SK-N-SH (cell line): ENCODE results near the gene ONECUT1. TPM values are rescaled to one million over a fixed set of nuclear protein-coding genes. Genes with fewer than 3 reads are reported as not detected.
A peak's percentile ranks its signal among the peaks of the same experiment; 100 is the strongest.

Source experiments
- CTCF ChIA-PET: fragments of 300-600, 350-600 bp; formaldehyde crosslinking; extraction: SDS; loops from one replicate; lab custom pipeline; 2021; lab: Yijun Ruan, JAX
- POLR2A ChIA-PET: fragments of 350-600 bp; sonication (Branson Sonifier 250); formaldehyde crosslinking; extraction: SDS; loops from one replicate; lab custom pipeline; 2020; ENCODE audit warnings: antibody characterized with exemption, inconsistent platforms; lab: Yijun Ruan, JAX
- DNase-seq: peaks from one replicate; pipeline ENCODE4 v3.0.0; 2012
- H2AFZ ChIP-seq: fragments of 200-600 bp; sonication (generic); 2 replicates; pipeline ENCODE4 v1.8.1; 2016; ENCODE audit warnings: antibody characterized with exemption, mild to moderate bottlenecking, low read depth
- H3F3A ChIP-seq: fragments of 200-600 bp; sonication (generic); replicated peaks from 2 replicates; pipeline ENCODE3; 2016; ENCODE audit warnings: antibody characterized with exemption, mild to moderate bottlenecking; ENCODE audit not compliant: insufficient read depth
- H3K27ac ChIP-seq, 2 experiments: fragments of 200-500 bp in 1 of 2; fragments of 200-600 bp in 1 of 2; sonication (Bioruptor generic) in 1 of 2; sonication (generic), shearing (Covaris generic) in 1 of 2; 2 replicates each; pipeline versions ENCODE4 v1.5.1 to v1.6.1; 2014 to 2016; ENCODE audit warnings: low read depth in 2 of 2, inconsistent platforms in 1 of 2, low read length in 1 of 2, mild to moderate bottlenecking in 1 of 2, mixed read lengths in 1 of 2
- H3K27me3 ChIP-seq: fragments of 200-600 bp; sonication (generic), shearing (Covaris generic); 2 replicates; pipeline ENCODE4 v1.6.1; 2016; ENCODE audit warnings: mixed run types; ENCODE audit not compliant: insufficient read depth
- H3K36me3 ChIP-seq, 2 experiments: fragments of 200-500 bp in 1 of 2; fragments of 200-600 bp in 1 of 2; sonication (Bioruptor generic) in 1 of 2; sonication (generic) in 1 of 2; replicated peaks in 1 of 2; 2 replicates each; pipeline versions ENCODE3 to v1.5.1; 2014 to 2016; ENCODE audit warnings: low read length in 1 of 2, mild to moderate bottlenecking in 1 of 2; ENCODE audit not compliant: insufficient read depth in 2 of 2, control insufficient read depth in 1 of 2
- H3K4me1 ChIP-seq, 2 experiments: fragments of 200-500 bp in 1 of 2; fragments of 200-600 bp in 1 of 2; sonication (Bioruptor generic) in 1 of 2; sonication (generic), shearing (Covaris generic) in 1 of 2; 2 replicates each; pipeline versions ENCODE4 v1.5.1 to v1.6.1; 2014 to 2016; ENCODE audit warnings: low read depth in 1 of 2, low read length in 1 of 2, mixed run types in 1 of 2; ENCODE audit not compliant: insufficient read depth in 2 of 2, control insufficient read depth in 1 of 2
- H3K4me2 ChIP-seq: fragments of 200-600 bp; sonication (generic), shearing (Covaris generic); 2 replicates; pipeline ENCODE4 v1.6.1; 2017; ENCODE audit warnings: mixed run types
- H3K4me3 ChIP-seq, 2 experiments: fragments of 200-500 bp in 1 of 2; fragments of 200-600 bp in 1 of 2; sonication (Bioruptor generic) in 1 of 2; sonication (generic), shearing (Covaris generic) in 1 of 2; 2 replicates each; pipeline versions ENCODE4 v1.5.1 to v1.8.1; 2014 to 2016; ENCODE audit warnings: low read depth in 2 of 2, inconsistent platforms in 1 of 2, low read length in 1 of 2, mild to moderate bottlenecking in 1 of 2, mixed read lengths in 1 of 2, moderate library complexity in 1 of 2
- H3K79me2 ChIP-seq: fragments of 200-600 bp; sonication (generic); 2 replicates; pipeline ENCODE4 v1.8.1; 2017; ENCODE audit warnings: mild to moderate bottlenecking; ENCODE audit not compliant: insufficient read depth
- H3K9ac ChIP-seq: fragments of 200-600 bp; sonication (generic); 2 replicates; pipeline ENCODE4 v1.6.1; 2017; ENCODE audit warnings: mixed run types
- H3K9me2 ChIP-seq: fragments of 200-600 bp; sonication (generic); 2 replicates; pipeline ENCODE4 v1.6.1; 2017; ENCODE audit warnings: mixed run types
- H3K9me3 ChIP-seq: fragments of 200-600 bp; sonication (generic); 2 replicates; pipeline ENCODE4 v1.6.1; 2017; ENCODE audit warnings: mixed run types, mild to moderate bottlenecking, moderate library complexity
- H4K20me1 ChIP-seq: fragments of 200-600 bp; sonication (generic); 2 replicates; pipeline ENCODE4 v1.6.1; 2017; ENCODE audit warnings: mild to moderate bottlenecking, mixed run types; ENCODE audit not compliant: insufficient read depth
- CTCF ChIP-seq: fragments of 200-600 bp; sonication (generic); IDR thresholded peaks from 2 replicates; pipeline ENCODE4 v1.6.1; 2017; ENCODE audit warnings: antibody characterized with exemption, mild to moderate bottlenecking, moderate library complexity
- EP300 ChIP-seq, 2 experiments: IDR thresholded peaks; 2 replicates each; pipeline versions ENCODE4 v1.4.0 to v1.6.1; 2012; ENCODE audit warnings: borderline replicate concordance in 1 of 2, low read depth in 1 of 2, low read length in 1 of 2
- EZH2phosphoT487 ChIP-seq: fragments of 200-600 bp; sonication (generic); IDR thresholded peaks from 2 replicates; pipeline ENCODE4 v1.6.1; 2017; ENCODE audit warnings: low read depth, mixed run types, mild to moderate bottlenecking, antibody characterized with exemption, moderate library complexity, borderline replicate concordance
- FOXJ3 ChIP-seq: sonication (generic); formaldehyde crosslinking; IDR thresholded peaks from 2 replicates; pipeline ENCODE4 v1.5.1; 2020; ENCODE audit warnings: mild to moderate bottlenecking, missing genetic modification reagents
- GABPA ChIP-seq: IDR thresholded peaks from 2 replicates; pipeline ENCODE4 v1.4.0; 2012; ENCODE audit warnings: low read depth, mild to moderate bottlenecking
- GATA2 ChIP-seq: sonication (generic); formaldehyde crosslinking; IDR thresholded peaks from 2 replicates; pipeline ENCODE4 v1.5.0; 2020; ENCODE audit warnings: mild to moderate bottlenecking, missing genetic modification reagents
- NFIC ChIP-seq: IDR thresholded peaks from 2 replicates; pipeline ENCODE4 v1.4.0; 2012; ENCODE audit warnings: borderline replicate concordance
- RXRA ChIP-seq: IDR thresholded peaks from 2 replicates; pipeline ENCODE4 v1.4.0; 2012; ENCODE audit warnings: low read depth, mild to moderate bottlenecking, borderline replicate concordance
- ZBTB33 ChIP-seq: IDR thresholded peaks from 2 replicates; pipeline ENCODE4 v1.4.0; 2012; ENCODE audit warnings: low read depth, borderline replicate concordance
- WGBS: methylation state at CpG from one replicate; pipeline ENCODE4 v1.1.6; 2017; ENCODE audit warnings: low lambda C conversion rate; 5-methylcytosine and 5-hydroxymethylcytosine counted together
- polyA plus RNA-seq, 3 experiments: library from polyadenylated mRNA; depleted of rRNA; stranded (reverse); fragments of >200 nt; gene quantifications; 2 replicates each; pipeline ENCODE4 v1.2.3, GENCODE V29; 2012
- TF ChIP-seq, protein P1 (sequence below): IDR thresholded peaks from 2 replicates; pipeline ENCODE4 v1.4.0; 2012; ENCODE audit warnings: low read depth, borderline replicate concordance

The ONECUT1 gene
- polyA plus RNA-seq, 1 of the 3 experiments (the other 2 are of a cell fraction) = not detected

GRCh38 chr15:52797625-52798501 is 7.7 kb upstream of the ONECUT1 start:
- H3K36me3 ChIP-seq = no peaks in the 10 kb centered on the region
- TF ChIP-seq EZH2phosphoT487 = peak; percentile 94; the same call in 1 of the 2 replicates
- TF ChIP-seq CTCF = no peak
- no peaks in the 10 kb centered on the region for H3K9me3 ChIP-seq
- peaks cover 99% of the 10 kb centered on the region for H3K27me3 ChIP-seq
- H3K4me2 ChIP-seq = no peak overlapping the region
- ChIA-PET POLR2A (no interaction called here), CTCF (interaction anchor here (0.9 to 1.6 kb wide), 3 partner anchors 15 to 32 kb away, joined by 3 to 7 read pairs (median 4); no protein-coding TSS in a partner anchor)
- DNase-seq = no peak
- no peak overlapping the region for H3K9ac ChIP-seq
- no peak overlapping the region for H3K27ac ChIP-seq
- H3K4me3 ChIP-seq = no peak overlapping the region
- H3K4me1 ChIP-seq = no peaks in the 10 kb centered on the region
- H3F3A ChIP-seq = no peaks in the 10 kb centered on the region
- H3K79me2 ChIP-seq = no peaks in the 10 kb centered on the region
- no peaks in the 10 kb centered on the region for H3K9me2 ChIP-seq
- 0 out of 2 replicates have a peak overlapping the region, but pooled peaks have one; percentile 22 for H2AFZ ChIP-seq
- H4K20me1 ChIP-seq = no peaks in the 10 kb centered on the region
- WGBS = 13% methylated on average over 40 of the region's 45 CpGs

GRCh38 chr15:52796753-52797520 is 6.8 kb upstream of the ONECUT1 start:
- WGBS = 9% methylated on average over 8 of the region's 8 CpGs
- Histone ChIP-seq H3K9me2 (no peaks in the 10 kb centered on the region), H3K4me2 (no peak overlapping the region), H3K9me3 (no peaks in the 10 kb centered on the region), H3K9ac (no peak overlapping the region), H3K27ac (no peak overlapping the region), H3F3A (peaks cover 4% of the 10 kb centered on the region), H3K36me3 (no peaks in the 10 kb centered on the region), H3K4me1 (no peaks in the 10 kb centered on the region), H2AFZ (no peak overlapping the region), H3K79me2 (no peaks in the 10 kb centered on the region), H3K27me3 (peaks cover 97% of the 10 kb centered on the region), H3K4me3 (no peak overlapping the region), H4K20me1 (no peaks in the 10 kb centered on the region)
- DNase-seq = no peak
- CTCF ChIA-PET = interaction anchor here (1.6 kb wide), 1 partner anchor 15 kb away, joined by 7 read pairs; no protein-coding TSS in a partner anchor
- POLR2A ChIA-PET = no interaction called here
- TF ChIP-seq, protein P1, sequence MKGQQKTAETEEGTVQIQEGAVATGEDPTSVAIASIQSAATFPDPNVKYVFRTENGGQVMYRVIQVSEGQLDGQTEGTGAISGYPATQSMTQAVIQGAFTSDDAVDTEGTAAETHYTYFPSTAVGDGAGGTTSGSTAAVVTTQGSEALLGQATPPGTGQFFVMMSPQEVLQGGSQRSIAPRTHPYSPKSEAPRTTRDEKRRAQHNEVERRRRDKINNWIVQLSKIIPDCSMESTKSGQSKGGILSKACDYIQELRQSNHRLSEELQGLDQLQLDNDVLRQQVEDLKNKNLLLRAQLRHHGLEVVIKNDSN = no peak
- TF ChIP-seq ZBTB33 = no peak
- no peak for TF ChIP-seq GABPA
- TF ChIP-seq NFIC = no peak
- TF ChIP-seq FOXJ3 (CRISPR knock-in tag) = no peak
- no peak for TF ChIP-seq RXRA
- no peak for TF ChIP-seq EP300 (IDR thresholded peaks at IDR 0.05; ENCODE audit: borderline replicate concordance in 1 of 2, low read depth in 1 of 2, low read length in 1 of 2)
- no peak for TF ChIP-seq GATA2 (CRISPR knock-in tag)
